Skeletal muscle tissue (tissue), 4 donors: ENCODE data around the gene PSTK. TPM values are rescaled to one million over a fixed set of nuclear protein-coding genes. Genes with fewer than 3 reads are reported as not detected.

Experiments used
- H3K27ac ChIP-seq: one replicate; pipeline ENCODE4 v1.7.0; 2013; ENCODE audit warnings: mild to moderate bottlenecking, low read depth, low read length, inconsistent platforms
- H3K27me3 ChIP-seq, 3 donors: one replicate each; pipeline ENCODE4 v1.7.0; 2013; ENCODE audit warnings: low read length in 3 of 3; ENCODE audit not compliant: control insufficient read depth in 3 of 3, insufficient read depth in 3 of 3
- H3K36me3 ChIP-seq, 3 donors: one replicate each; pipeline ENCODE4 v1.7.0; 2013; ENCODE audit warnings: low read length in 3 of 3; ENCODE audit not compliant: control insufficient read depth in 3 of 3, insufficient read depth in 3 of 3
- H3K4me1 ChIP-seq, 3 donors: one replicate each; pipeline ENCODE4 v1.7.0; 2013; ENCODE audit warnings: low read length in 3 of 3, mild to moderate bottlenecking in 3 of 3; ENCODE audit not compliant: control insufficient read depth in 3 of 3, insufficient read depth in 3 of 3
- H3K4me3 ChIP-seq, 3 donors: one replicate each; pipeline ENCODE4 v1.7.0; 2013; ENCODE audit warnings: low read length in 3 of 3
- H3K9ac ChIP-seq, 3 donors: one replicate each; pipeline ENCODE4 v1.7.0; 2013; ENCODE audit warnings: low read length in 3 of 3, mild to moderate bottlenecking in 3 of 3, moderate library complexity in 2 of 3, low read depth in 1 of 3
- H3K9me3 ChIP-seq, 3 donors: one replicate each; pipeline ENCODE4 v1.7.0; 2013; ENCODE audit warnings: low read length in 3 of 3; ENCODE audit not compliant: control insufficient read depth in 3 of 3
- total RNA-seq: library from RNA; depleted of rRNA; stranded (reverse); fragments of >200 nt; gene quantifications from one replicate; pipeline ENCODE4 v1.2.3, GENCODE V29; 2014
- donor health status: Osteomylitis.

The PSTK gene
- total RNA-seq, 1 donor from 2014 or later = 5.7 TPM

- H3K4me1 ChIP-seq = peaks cover 8 to 22% (median 19%) of the 10 kb centered on the region in 3 donors
- no peaks in the 10 kb centered on the region for H3K9me3 ChIP-seq
- H3K27me3 ChIP-seq = no peaks in the 10 kb centered on the region
- no peak overlapping the region for H3K9ac ChIP-seq
- no peak overlapping the region for H3K4me3 ChIP-seq
- H3K27ac ChIP-seq = no peak overlapping the region
- no peaks in the 10 kb centered on the region for H3K36me3 ChIP-seq
Observed at GRCh38 chr10:123004298-123004697, 24.1 kb downstream of the PSTK start.

- Histone ChIP-seq H3K9me3 (no peaks in the 10 kb centered on the region), H3K36me3 (peaks cover 0 to 4% (median 0%) of the 10 kb centered on the region in 3 donors), H3K27ac (peak overlapping the region; percentile 97), H3K9ac (peak overlapping the region; percentile 92 to 99 (median 97)), H3K27me3 (no peaks in the 10 kb centered on the region), H3K4me3 (peak overlapping the region; percentile 94 to 98 (median 95)), H3K4me1 (peaks cover 13 to 28% (median 26%) of the 10 kb centered on the region in 3 donors)
Observed at GRCh38 chr10:123007558-123008354, 27.6 kb downstream of the PSTK start.

- H3K27ac ChIP-seq = peak within 1 kb of the TSS; percentile 97
- H3K4me1 ChIP-seq = peaks cover 13 to 28% (median 26%) of the 10 kb centered on the region in 3 donors
- no peaks in the 10 kb centered on the region for H3K9me3 ChIP-seq
- H3K4me3 ChIP-seq = peak within 1 kb of the TSS; percentile 94 to 98 (median 95)
- H3K36me3 ChIP-seq = peaks cover 0 to 4% (median 0%) of the 10 kb centered on the region in 3 donors
- H3K27me3 ChIP-seq = no peaks in the 10 kb centered on the region
- H3K9ac ChIP-seq = peak within 1 kb of the TSS; percentile 92 to 99 (median 97)
Observed at GRCh38 chr10:123008355-123009104, 28.3 kb downstream of the PSTK start, which contains the start of the genes ACADSB and IKZF5. ACADSB (plus strand) TSS chr10:123009006; CDS start chr10:123009030, 24 bp downstream. IKZF5 (minus strand) TSS chr10:123008795; CDS start chr10:122998625, 10,170 bp downstream.

- peaks cover 0 to 4% (median 0%) of the 10 kb centered on the region in 3 donors for H3K36me3 ChIP-seq
- peak overlapping the region; percentile 80 to 99 (median 91) for H3K9ac ChIP-seq
- no peaks in the 10 kb centered on the region for H3K27me3 ChIP-seq
- H3K27ac ChIP-seq = peak overlapping the region; percentile 49
- no peaks in the 10 kb centered on the region for H3K9me3 ChIP-seq
- H3K4me1 ChIP-seq = peaks cover 13 to 28% (median 26%) of the 10 kb centered on the region in 3 donors
- H3K4me3 ChIP-seq = peak overlapping the region; percentile 73 to 90 (median 88)
Observed at GRCh38 chr10:123009105-123009820, 29.1 kb downstream of the PSTK start.

- peaks cover 10 to 16% (median 16%) of the 10 kb centered on the region in 3 donors for H3K4me1 ChIP-seq
- no peak overlapping the region for H3K9ac ChIP-seq
- H3K9me3 ChIP-seq = no peaks in the 10 kb centered on the region
- H3K4me3 ChIP-seq = no peak overlapping the region
- H3K36me3 ChIP-seq = peaks cover 0 to 4% (median 0%) of the 10 kb centered on the region in 3 donors
- no peaks in the 10 kb centered on the region for H3K27me3 ChIP-seq
- no peak overlapping the region for H3K27ac ChIP-seq
Observed at GRCh38 chr10:123011987-123012386, 31.8 kb downstream of the PSTK start.

GRCh38 chr10:123013456-123014419 is 33.5 kb downstream of the PSTK start:
- H3K27me3 ChIP-seq = no peaks in the 10 kb centered on the region
- H3K27ac ChIP-seq = no peak overlapping the region
- H3K9me3 ChIP-seq = no peaks in the 10 kb centered on the region
- H3K9ac ChIP-seq = no peak overlapping the region
- H3K4me1 ChIP-seq = peaks cover 6 to 12% (median 7%) of the 10 kb centered on the region in 3 donors
- peaks cover 0 to 4% (median 0%) of the 10 kb centered on the region in 3 donors for H3K36me3 ChIP-seq
- H3K4me3 ChIP-seq = no peak overlapping the region

GRCh38 chr10:123014772-123015171 is 34.6 kb downstream of the PSTK start:
- H3K27me3 ChIP-seq = no peaks in the 10 kb centered on the region
- peak overlapping the region in 1 of 3 donors; percentile 10 for H3K9ac ChIP-seq
- peaks cover 0 to 4% (median 0%) of the 10 kb centered on the region in 3 donors for H3K36me3 ChIP-seq
- no peak overlapping the region for H3K27ac ChIP-seq
- peaks cover 1 to 5% (median 3%) of the 10 kb centered on the region in 3 donors for H3K4me1 ChIP-seq
- no peak overlapping the region for H3K4me3 ChIP-seq
- H3K9me3 ChIP-seq = no peaks in the 10 kb centered on the region

- Histone ChIP-seq H3K4me3 (no peak overlapping the region), H3K36me3 (peaks cover 0 to 4% (median 0%) of the 10 kb centered on the region in 3 donors), H3K4me1 (no peaks in the 10 kb centered on the region), H3K9me3 (no peaks in the 10 kb centered on the region), H3K9ac (no peak overlapping the region), H3K27me3 (no peaks in the 10 kb centered on the region), H3K27ac (no peak overlapping the region)
Observed at GRCh38 chr10:123016228-123016627, 36.0 kb downstream of the PSTK start.
